ENCODE measurements around the gene FAM3C. TPM values are rescaled to one million over a fixed set of nuclear protein-coding genes. Genes with fewer than 3 reads are reported as not detected.
A peak's percentile ranks its signal among the peaks of the same experiment; 100 is the strongest.

FAM3C gene
- total RNA-seq, 1 experiment from 2014 or later, result 65.2 TPM

GRCh38 chr7:121379930-121380329, 16.2 kb downstream of the FAM3C start:
- no peak for DNase-seq (ENCODE audit: low read depth)

DNA sequence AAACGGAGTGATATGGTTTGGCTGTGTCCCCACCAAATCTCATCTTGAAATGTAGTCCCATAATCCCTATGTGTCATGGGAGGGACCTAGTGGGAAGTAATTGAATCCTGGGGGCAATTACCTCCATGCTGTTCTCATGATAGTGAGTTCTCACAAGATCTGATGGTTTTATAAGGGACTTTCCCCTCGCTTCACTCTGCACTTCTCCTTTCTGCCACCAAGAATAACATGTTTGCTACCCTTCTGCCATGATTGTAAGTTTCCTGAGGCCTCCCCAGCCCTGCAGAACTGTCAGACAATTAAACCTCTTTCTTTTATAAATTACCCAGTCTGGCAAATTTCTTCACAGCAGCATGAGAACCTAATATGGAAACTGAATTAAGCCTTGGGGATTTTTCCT, 19.1 kb downstream of the FAM3C start:
- no peak for DNase-seq (ENCODE audit: low read depth)

DNA sequence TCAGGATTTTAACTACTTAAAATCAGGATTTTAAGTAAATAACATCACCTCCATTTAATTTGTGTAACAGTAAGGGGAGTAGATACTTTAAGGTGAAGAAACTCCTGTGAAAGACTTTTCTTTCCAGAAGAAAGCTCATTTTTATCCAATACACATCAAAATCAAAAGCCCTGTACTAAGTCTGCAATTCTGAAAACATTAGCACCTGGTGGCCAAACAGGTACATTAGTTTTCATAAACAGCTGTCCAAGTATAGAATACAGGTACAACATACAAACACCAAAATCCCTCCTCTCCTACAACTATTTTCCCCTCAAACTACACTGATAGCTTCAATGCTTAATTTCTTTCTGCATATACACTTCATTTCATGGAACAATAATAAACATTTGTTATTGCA, 22.9 kb downstream of the FAM3C start:
- no peak for DNase-seq (ENCODE audit: low read depth)

- DNase-seq (ENCODE audit: low read depth), result peak; percentile 19
Observed at GRCh38 chr7:121372376-121373010, 23.6 kb downstream of the FAM3C start.

DNA sequence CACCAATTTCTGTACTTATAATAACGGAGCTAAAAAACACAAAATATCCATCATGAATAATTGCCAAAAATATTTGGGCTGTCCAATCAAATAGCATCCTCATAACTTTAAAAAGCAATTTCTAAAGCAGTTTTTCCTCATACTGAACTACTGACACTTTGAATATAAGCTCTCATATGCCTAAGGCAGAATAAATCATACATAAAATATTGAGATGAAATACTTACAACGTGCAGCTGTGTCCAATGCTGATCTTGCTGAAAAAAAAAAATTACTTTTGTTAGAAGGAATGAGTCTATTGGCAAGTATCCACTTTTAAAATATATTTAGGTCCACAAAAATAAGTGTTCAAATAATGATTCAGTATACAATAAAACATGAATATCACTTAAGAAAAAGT, 24.2 kb downstream of the FAM3C start:
- no peak for DNase-seq (ENCODE audit: low read depth)

GRCh38 chr7:121371367-121371766, 24.7 kb downstream of the FAM3C start:
- DNase-seq (ENCODE audit: low read depth), result no peak

GRCh38 chr7:121369462-121369861, 26.6 kb downstream of the FAM3C start:
- DNase-seq (ENCODE audit: low read depth), result peak; percentile 32

DNA sequence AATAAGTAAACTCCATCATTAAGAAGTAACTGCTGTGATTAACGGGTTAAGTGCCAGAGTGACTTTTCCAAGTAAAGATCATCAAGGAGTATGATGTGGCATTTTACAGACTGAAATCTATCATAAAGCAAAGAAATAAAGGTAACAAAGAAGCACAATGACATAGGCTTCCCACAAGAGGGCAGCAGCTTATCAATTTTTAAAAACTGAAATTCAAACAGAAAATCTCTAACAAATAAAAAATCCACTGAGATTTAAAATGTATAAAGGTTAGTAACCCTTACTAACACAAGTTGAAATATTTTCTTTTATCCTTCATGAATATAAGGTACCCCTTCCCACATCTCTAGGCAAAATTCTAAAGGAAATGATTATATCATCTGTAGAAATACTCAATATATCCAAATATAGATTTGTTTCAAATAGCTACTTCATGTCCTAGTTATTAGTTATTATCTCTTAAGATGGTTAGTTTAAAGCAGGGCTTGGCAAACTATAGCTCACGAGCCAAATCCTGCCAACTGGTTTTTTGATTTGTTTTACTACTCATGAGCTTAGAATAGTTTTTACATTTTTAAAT, 29.2 kb downstream of the FAM3C start:
- DNase-seq (ENCODE audit: low read depth), result peak; percentile 37

DNA sequence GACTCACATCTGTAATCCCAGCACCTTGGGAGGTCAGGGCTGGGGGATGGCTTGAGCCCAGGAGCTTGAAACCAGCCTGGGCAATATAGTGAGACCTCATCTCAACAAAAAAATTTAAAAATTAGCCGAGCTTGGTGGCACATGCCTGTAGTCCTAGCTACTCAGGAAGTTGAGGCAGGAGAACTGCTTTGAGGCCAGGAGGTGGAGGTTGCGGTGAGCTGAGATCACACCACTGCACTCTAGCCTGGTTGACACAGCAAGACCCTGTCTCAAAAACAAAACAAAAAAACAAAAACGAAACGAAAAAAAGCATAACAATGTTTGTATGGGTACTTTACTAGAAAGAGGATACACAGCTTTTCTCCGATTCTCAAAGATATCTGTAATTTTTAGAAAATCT, 35.5 kb downstream of the FAM3C start:
- no peak for DNase-seq (ENCODE audit: low read depth)

- no peak for DNase-seq (ENCODE audit: low read depth)
Observed at GRCh38 chr7:121355574-121355973, 40.5 kb downstream of the FAM3C start.

DNA sequence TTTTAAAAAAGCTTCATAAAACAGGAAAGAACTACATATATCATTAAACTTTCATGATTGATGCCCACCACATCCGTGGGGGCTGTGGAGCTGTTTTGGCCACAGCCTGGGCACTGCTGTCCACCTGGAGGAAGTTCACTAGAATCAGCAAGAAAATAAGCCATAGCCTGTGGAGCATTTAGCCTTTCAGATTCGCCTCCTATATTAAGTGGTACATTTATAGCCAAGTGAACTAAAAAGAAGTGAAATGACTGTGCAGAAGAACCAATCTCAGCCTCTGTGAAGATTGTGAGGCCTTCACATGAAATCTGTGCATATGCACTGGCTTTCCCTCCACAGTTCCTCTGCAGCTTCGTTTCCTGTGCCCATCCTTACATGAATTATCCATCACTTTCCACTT, 43.8 kb downstream of the FAM3C start:
- DNase-seq (ENCODE audit: low read depth), result no peak

DNA sequence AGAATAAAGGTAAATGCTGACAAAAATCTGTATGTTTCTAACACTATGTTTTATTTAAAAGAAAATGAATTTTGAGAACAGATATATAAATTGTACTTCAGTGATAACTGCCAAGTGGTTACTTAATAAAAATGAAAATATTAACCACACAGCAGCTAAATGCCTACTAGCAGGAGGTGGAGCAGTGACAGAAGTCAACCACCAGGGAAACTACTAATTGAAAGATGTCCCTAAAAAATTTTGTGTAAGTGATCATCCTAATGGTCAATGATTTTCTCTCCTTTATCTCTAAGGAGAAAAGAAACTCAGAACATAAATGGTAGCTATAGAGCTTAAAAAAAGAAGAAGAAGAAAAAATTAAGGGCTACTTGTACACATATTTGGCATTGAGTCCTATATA, 44.4 kb downstream of the FAM3C start:
- no peak for DNase-seq (ENCODE audit: low read depth)

DNA sequence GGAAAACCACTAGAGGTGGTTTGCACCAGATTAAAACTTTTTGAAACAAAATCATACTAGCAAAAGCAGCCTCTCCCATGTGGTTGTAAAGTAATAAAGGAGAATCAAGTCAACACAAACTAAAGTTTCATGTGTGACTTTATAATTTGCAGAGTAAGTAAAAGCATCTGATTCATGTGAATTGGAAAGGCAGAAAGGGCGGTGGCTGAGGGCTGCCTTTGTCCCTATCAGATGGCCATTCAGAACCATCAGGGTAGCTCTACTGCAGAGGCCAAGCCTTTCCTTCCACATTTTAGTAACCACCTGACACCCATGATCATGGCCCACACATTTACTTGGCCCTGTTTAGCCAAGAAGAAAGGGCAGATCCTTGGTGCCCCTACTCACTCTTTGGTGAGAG, 51.6 kb downstream of the FAM3C start:
- no peak for DNase-seq (ENCODE audit: low read depth)

DNA sequence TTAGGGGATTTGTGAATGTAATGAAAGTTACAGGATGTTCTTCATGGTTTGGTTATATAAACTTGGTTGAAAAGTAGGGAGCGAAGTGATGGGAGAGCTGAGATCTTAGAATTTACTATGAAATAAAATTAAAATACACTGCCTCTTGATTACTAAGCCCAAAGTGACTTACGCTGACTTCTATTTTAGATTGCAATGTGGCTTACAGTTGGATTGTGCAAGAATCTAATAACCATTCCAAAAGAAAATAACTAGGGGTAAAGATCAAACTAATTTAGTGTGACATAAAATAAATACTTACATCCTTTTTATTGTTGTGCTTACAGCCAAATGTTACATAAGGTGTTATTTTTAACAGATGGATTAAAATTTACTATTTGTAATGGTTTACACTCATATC, 52.0 kb downstream of the FAM3C start:
- DNase-seq (ENCODE audit: low read depth), result no peak

- no peak for DNase-seq (ENCODE audit: low read depth)
Observed at GRCh38 chr7:121343302-121343701, 52.8 kb downstream of the FAM3C start.

DNA sequence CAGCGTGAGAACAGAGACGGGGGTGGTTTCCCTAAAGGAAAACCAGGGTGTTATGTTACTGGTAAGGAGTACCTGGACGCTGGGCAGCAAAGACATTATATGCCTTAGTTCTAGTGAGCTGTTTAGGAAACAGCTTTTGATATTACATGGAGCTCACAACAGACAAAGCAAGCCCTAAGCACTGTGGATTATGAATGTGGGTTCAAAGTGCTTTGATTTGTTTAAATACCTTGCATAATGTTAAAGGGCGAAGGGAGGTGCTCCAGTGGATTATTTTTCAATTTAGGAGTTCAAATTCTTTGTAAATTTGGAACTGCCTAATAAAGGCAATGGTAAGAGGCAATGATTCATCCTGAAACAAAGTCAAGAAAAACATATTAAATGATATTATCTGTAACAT, 53.5 kb downstream of the FAM3C start:
- no peak for DNase-seq (ENCODE audit: low read depth)

DNA sequence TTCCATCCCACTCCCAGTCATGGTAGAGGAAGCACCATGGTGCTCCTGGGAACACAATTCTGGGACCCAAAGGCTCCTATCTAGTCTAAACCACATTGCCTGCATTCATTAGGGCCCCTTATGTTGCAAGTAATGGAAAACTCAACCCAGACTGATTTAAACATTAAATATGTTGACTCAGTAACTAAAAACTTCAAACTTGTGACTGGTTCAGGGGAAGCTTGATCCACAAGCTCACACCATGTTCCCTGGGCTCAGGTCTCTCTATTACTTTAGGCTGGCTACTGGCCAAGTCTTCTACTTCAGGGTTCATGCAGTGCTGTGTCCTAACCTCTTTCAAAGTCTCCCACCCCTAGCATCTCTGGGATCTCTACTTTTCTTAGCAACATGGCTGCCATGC, 54.2 kb downstream of the FAM3C start:
- DNase-seq (ENCODE audit: low read depth), result no peak

DNA sequence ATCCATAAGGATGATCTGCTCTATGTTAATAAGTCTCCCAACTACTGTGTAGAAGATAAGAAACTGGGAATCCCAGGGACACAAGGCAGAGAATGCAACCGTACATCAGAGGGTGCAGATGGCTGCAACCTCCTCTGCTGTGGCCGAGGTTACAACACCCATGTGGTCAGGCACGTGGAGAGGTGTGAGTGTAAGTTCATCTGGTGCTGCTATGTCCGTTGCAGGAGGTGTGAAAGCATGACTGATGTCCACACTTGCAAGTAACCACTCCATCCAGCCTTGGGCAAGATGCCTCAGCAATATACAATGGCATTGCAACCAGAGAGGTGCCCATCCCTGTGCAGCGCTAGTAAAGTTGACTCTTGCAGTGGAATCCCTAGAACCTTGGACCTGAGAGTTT, 57.0 kb downstream of the FAM3C start:
- DNase-seq (ENCODE audit: low read depth), result no peak

- DNase-seq (ENCODE audit: low read depth), result peak; percentile 55
Observed at GRCh38 chr7:121337398-121337797, 58.7 kb downstream of the FAM3C start.

- no peak for DNase-seq (ENCODE audit: low read depth)
Observed at GRCh38 chr7:121336579-121336978, 59.5 kb downstream of the FAM3C start.

DNA sequence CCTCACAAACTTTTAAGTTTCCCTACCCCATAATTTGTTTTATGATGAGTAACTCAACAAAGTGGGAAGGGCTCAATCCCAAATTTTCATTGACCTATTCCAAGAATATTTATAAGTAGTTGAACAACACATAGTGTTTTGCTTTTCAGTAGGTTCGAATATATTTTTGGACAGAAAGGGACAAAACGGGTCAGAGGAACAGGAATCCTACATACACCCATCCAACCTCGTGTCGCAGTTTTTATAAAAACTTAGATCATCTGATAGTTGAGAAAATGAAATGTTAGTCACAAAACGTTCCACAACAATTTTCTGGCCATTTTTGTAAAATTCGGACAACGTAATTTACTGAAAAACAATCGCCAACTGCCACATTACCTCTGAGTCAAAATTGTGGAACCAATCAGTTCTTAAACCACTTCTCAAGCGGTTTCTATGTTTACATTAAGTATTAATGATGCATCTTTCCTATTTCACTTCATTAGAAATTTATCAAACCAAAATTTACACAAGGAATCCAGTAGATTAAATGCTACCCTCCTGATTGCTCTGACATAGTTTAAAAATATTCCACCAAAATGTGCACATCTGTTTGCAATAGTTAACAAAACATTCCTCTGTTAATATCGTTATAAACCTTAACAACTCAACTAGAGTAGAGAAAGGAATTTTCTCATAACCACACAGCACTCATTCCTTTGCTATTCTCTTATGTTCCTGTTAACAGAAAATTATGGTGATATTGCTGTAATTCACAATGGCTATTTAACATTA, 61.0 kb downstream of the FAM3C start:
- no peak for DNase-seq (ENCODE audit: low read depth)

DNA sequence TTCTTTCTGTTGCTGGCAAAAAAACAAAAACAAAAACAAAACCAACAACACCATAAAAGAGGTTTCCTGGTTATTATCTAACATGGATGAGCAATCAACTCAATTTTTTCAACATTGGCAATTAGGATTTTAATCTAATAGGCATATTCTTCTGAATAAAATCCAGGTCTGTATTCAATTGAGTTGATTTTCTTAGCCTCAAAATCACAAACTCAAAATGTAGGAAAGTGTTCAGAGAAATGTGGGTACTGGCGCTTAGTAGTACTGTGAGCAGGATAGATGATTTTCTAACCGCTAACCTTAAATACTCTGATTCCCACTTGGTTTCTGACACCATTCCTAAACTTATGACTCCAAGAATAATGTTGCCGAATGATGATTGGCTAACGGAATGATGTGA, 61.7 kb downstream of the FAM3C start:
- DNase-seq (ENCODE audit: low read depth), result no peak

DNA sequence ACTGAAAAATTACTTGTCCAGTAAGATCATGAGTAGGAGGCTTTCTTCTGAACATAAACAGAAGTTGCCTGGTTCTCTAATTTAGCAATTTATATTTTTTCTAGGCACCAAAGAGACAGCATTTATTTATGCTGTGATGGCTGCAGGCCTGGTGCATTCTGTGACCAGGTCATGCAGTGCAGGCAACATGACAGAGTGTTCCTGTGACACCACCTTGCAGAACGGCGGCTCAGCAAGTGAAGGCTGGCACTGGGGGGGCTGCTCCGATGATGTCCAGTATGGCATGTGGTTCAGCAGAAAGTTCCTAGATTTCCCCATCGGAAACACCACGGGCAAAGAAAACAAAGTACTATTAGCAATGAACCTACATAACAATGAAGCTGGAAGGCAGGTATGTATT, 64.5 kb downstream of the FAM3C start:
- DNase-seq (ENCODE audit: low read depth), result no peak
